CD4-positive, alpha-beta T cell treated with Interleukin-4 for 4 hours (primary cell): ENCODE data around the gene NACAD.

Experiments used
- DNase-seq: peaks from one replicate; pipeline ENCODE4 v3.0.0-alpha.2; 2020

NACAD gene

DNA sequence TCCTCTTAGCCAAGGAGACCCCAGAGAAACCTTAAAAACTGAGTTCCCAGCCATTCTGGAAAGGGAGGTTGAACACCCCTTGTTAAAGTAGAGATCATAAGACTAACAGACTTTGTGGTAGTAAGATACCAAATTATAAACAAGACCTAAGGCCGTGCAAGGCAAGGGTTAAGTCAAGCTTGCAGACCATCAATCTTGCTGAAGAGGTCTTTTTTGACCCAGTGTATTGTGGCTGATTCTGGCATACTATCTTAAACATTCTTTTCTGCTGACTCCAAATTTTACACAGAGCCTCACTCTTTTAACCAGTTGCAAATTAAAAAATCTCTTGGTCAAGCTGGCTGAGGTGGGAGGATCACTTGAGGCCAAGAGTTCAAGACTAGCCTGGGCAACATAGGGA lies 23.9 kb upstream of the NACAD start:
- DNase-seq = no peak

- DNase-seq = peak; percentile 90
Observed at GRCh38 chr7:45111298-45112223, 22.8 kb upstream of the NACAD start, which contains the start of gene TBRG4. Gene TBRG4, minus strand, starts transcription at chr7:45111697. Its CDS starts 2,460 bp downstream, at chr7:45109237.

DNA sequence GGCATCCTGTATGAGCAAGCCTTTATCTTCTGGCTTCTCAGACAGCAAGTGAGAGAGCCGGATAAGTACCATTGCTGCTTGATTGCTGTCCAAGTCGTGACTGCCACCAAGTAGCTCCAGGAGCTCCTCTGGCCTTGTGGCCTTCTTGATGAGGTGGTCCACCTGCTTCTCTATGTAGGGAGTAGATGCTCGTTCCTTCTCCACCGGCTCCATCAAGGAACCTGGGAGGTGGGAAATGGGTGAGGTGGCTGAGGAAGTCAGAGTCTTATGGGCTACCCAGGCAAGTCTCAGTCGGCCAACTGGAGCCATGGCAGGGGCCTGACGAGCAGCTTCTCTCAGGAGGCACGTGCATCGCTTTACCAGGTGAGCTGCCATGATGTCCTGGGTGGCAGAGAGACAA lies 20.1 kb upstream of the NACAD start:
- DNase-seq = no peak

DNA sequence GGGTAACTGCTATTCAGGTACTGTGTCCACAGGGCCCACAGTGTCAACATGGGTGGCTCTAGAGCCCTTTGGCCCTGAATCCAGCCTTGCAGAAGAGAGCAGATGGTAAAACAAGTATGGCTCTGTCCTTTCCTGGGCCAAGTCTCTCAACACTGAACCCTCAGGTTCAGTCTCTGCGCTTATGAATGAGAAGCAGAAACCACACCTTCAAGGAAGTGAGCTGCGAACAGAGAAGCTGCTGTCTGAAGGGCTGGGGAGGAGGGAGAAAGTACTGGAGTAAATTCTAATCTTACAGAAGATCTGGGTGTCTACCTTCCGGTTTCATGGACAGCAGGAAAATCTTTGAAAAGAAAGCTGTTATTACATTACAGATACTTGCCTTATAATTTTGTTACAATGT lies 18.6 kb upstream of the NACAD start:
- no peak for DNase-seq

DNA sequence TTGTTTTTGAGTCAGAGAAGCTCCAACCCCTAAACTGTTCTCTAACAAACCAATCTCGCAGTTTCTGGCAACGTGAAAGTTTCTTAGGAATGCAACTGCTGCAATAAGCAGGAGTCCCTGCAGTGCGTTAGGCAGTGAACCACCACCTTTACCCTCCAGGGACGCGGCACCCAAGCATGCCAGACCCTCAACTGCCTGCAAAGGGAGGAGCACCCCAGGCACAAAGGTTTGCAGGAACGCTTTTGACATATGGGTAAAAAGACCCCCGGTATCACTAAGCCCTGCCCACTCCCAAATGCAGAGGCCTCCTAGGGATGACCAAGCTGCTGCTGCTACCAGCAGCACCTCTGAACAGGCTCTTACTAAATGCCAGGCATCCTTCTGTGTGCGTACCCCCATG lies 18.1 kb upstream of the NACAD start:
- no peak for DNase-seq

GRCh38 chr7:45105588-45106188 lies 16.9 kb upstream of the NACAD start:
- no peak for DNase-seq

DNA sequence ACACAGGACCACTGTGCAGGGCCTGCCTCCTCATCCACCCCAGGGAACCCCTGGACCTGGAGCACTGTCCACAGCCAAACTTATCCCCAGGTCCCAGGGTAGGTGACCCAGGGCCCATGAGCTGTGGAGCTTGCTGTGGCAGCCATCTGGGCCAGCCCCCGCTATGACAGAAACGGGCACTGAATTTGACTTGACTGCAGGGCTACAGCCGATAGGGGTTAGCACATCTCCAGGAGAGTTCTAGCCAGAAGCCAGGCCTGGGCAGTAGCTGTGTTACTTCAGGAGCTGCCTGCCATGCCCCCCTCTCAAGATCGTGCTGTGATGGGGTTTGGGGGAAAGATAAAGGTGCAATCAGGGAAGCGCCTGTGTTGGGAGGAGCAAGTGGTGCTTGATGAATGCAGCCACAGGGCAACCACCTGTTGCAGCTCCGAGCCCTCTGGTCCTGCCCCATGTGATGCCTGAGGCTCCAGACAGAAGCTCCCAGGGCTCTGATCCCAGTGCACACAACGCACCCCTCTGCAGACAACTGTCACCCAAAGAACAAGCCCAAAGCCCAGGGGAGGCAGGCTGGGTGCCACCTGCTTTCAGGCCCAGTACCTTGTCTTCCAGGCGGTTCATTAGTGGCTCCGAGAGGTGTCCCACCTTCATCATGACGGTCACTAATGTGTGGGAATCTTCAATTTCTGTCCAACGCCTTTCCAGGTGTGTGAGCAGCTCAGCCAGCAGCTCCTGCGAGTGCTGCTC lies 16.2 kb upstream of the NACAD start:
- DNase-seq = no peak

DNA sequence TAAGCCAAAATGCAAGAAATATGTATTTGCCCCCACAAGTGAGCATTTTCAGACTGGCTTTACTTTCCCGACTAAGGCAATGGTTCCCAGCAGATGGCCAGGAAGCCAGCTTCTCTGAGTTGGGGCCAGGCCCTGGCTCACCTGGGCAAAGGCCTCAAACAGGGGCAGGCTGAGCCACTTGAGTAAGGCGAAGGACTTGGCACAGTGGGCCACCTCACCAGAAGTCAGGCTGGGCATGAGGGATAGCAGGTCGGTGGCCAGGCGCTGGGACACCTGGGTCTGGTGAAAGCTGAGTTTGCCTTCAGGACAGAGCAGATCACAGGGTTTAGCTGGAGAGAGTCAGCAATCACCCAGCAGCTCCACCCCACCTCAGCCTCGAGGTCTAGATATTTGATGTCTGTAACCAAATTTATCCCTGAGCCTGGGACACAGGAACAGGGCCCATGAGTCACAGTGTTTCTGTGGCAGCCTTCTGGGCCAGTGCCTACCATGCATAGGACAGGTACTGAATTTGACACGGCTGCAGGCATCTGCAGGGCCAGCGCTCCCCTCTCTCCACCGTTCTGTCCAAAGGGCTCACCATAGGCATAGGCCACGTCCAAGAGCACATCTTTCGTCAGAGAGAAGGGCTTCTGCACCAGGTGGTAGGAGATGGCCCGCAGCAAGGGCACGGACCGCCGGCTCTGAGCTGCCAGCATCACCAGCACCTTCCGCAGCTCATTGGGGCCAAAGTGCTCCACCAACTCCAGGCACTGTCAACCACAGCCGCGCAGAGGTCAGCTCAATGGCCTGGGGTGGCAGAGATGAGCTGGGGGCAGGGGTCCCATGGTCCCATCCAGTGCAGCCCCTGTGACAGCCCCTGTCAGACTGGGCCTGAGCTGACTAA lies 15.4 kb upstream of the NACAD start:
- no peak for DNase-seq

DNA sequence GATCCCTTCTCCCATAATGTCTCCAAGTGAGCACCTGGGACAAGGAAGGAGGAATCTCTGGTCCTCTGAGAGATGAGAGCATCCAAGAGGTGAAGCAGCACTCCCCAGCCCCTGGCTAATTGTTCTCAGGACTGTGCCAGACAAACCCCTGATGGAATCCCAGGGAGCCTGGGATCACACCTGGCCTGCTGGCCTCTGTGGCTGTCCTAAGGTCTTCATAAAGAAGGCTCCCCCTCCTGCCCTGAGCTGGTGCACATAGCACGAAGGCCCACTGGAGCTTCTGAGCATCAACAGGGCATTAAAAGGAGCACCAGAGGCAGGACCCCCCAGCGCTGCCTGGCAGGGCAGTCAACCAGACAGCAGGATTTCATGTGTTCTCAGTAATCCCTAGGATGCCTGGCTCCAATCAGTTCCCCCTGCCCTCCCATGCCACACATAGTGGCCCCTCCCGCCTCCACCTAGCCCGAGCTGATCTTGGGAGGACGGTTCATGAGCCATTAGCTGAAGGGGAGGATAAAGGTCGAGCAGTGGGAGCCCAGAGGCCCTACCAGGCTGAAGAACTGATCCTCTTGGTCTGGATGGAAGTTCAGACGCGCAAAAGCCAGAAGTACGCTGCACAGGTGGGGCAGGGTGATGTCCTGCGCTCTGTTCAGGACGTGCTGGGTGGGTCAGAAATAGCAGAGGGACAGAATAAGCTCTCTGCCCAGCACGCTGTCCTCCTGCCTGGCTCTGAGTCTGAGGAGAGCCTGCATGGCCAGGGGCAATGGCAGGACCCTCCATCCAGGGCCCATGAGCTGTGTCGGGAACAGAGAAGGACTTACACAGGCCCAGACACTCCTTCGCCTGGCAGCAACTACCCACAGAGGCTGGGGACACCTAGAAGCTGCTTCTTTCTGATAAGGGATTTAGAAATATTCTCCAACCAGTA lies 14.3 kb upstream of the NACAD start:
- no peak for DNase-seq

- DNase-seq = no peak
Observed at GRCh38 chr7:45101748-45102147, 13.0 kb upstream of the NACAD start.

- no peak for DNase-seq
Observed at GRCh38 chr7:45100761-45101480, 12.2 kb upstream of the NACAD start.

GRCh38 chr7:45099891-45100760 lies 11.4 kb upstream of the NACAD start:
- DNase-seq = no peak

DNA sequence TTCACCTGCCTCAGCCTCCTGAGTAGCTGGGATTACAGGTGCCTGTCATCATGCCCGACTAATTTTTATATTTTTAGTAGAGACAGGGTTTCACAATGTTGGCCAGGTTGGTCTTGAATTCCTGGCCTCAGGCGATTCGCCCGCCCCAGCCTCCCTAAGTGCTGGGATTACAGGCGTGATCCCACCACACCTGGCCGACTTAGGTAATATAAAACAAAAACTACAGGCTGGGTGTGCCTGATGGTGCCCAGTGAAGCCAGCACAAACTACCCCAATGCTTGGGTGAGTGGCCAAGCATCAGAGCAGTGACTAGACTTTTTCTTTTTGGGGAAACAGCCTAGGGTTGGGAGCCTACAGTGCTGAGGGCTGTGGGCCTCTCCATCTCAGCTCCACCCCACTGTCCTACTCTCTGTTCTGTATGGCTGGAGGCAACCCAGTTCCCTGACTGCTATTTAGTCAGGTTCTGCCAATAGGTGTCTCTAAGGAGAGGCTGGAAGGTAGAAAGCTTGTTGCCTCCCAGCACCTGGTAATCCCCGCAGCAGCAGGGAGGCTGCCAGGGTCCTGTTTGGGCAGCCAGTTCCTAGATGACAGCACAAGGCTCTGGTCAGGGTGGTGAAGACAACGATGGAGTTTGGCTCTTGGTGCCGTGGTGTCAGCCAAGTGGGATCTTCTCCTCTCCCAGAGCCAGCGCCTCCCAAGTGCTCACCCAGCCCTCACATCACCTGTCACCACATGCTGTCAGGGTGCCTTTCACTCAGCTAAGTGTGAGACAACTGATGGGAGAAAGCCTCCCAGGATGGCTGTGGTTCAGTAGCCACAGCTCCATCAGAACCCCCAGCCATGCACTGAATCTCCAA lies 10.4 kb upstream of the NACAD start:
- DNase-seq = no peak

DNA sequence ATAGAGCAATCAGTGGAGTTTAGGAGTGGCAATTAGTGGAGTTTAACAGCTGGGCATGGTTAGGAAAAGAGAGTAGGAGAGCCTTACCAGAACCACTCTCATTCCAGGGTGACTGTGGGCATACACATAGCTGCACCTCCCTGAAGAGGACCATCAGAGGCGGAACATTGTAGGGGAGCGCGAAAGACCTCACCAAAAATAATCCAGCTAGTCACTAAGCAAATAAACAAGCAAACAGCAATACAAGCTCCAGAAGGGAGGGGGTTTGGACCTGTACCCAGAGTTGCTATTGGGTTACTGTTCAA lies 4.1 kb upstream of the NACAD start:
- no peak for DNase-seq

GRCh38 chr7:45092100-45092930 lies 3.5 kb upstream of the NACAD start:
- DNase-seq = no peak

DNA sequence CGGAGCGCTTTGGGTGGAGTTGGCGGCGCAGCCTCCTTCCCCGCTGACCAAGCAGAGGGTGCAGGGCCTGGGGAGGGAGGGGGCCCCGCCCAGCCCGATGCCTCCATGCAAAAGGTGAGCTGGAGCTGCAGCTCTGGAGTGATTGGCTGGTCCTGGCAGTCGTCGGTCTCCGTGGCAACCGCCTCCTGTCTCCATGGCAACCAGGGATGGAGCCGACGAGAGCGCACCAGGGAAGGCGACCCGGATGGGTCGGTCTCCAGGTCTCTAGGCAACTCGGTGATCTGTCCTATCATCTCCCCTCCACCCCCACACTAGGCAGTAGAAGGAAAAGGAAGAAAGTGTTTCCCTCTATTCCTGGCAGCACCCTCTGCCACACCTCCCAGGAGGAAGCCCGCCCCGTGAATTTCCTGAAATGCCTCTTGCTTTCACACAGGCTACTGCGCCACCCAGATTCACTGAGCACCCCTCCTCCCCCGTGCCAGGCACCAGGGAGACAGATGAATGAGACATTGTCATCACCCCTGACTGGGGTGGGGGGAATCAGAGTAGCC lies 647 bp upstream of the NACAD start:
- DNase-seq = peak; percentile 51

GRCh38 chr7:45088146-45088701 lies 545 bp downstream of the NACAD start:
- DNase-seq = no peak
